ENCODE results near the gene ASTL. TPM values are rescaled to one million over a fixed set of nuclear protein-coding genes. Genes with fewer than 3 reads are reported as not detected.

ASTL gene
- total RNA-seq, 1 experiment from 2014 or later, result 0.79 TPM

DNA sequence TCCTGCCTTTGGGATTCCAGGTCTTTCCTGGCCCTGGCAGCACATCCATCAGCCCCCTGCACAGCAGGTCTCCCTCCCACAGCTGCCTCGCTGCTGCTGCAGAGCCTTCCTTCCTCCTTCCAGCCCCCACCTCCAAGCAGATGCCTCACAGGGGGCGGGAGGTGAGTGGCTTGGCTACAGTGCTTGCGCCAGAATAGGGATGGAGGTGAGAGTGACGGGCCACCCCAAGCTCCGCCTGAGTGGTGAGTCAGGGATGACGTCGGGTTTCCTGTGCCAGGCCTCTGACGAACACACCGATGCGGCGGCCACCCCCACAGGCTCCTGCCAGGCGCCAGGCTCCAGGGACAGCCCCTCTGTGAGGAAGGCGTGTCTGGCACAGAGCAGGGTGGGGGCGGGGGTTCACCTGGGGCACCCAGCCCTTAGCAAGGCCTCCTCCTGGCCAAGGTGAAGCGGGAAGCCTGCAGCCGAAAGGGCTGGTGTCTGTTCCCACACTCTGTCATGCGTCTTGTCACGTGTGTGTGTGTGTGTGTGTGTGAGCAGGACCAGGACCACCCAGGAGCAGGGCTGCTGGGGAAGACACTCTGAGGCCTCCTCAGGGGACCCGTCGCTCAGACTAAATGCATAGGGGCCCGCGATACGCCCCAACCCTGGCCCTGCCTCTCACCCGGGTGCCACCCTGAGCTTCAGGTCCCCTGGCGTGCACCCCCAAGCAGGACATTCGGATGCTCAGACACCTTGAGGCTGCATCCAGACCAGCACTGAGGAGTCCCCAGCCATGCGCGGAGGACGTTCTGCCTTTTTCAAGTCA lies 10.3 kb upstream of the ASTL start (continued):
- TF ChIP-seq, protein P1, sequence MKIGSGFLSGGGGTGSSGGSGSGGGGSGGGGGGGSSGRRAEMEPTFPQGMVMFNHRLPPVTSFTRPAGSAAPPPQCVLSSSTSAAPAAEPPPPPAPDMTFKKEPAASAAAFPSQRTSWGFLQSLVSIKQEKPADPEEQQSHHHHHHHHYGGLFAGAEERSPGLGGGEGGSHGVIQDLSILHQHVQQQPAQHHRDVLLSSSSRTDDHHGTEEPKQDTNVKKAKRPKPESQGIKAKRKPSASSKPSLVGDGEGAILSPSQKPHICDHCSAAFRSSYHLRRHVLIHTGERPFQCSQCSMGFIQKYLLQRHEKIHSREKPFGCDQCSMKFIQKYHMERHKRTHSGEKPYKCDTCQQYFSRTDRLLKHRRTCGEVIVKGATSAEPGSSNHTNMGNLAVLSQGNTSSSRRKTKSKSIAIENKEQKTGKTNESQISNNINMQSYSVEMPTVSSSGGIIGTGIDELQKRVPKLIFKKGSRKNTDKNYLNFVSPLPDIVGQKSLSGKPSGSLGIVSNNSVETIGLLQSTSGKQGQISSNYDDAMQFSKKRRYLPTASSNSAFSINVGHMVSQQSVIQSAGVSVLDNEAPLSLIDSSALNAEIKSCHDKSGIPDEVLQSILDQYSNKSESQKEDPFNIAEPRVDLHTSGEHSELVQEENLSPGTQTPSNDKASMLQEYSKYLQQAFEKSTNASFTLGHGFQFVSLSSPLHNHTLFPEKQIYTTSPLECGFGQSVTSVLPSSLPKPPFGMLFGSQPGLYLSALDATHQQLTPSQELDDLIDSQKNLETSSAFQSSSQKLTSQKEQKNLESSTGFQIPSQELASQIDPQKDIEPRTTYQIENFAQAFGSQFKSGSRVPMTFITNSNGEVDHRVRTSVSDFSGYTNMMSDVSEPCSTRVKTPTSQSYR (CRISPR knock-in tag; IDR thresholded peaks at IDR 0.05), result peak; percentile 70; the same call in 1 of the 2 replicates

DNA sequence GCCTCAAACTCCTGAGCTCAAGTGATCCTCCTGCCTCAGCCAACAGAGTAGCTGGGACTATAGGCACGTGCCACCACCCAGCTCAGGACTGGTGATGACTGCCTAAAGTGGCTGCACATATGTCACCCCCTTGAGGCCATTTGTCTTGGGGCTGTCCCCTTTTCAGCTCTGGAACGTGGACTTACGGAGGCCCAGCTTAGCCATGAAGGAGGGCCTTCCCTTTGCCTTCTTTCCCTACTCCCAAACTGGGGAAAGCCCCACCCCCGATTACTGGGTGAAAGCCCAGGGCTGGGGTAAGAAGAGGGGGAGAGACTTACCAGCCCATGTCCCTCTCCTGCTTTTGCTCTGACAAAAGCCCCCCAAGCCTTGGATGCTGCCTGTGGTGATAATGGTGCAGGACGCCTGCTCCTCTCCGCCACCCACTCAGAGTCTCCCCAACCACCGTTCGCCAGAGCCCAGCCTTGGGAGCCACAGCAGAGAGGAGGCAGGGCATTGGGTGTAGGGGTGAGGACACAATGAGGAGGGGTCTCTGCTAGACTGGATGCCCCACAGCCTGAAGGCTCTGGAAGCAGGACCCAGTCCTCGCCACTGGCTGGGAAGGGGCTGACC lies 9.4 kb upstream of the ASTL start:
- POLR2A ChIA-PET, result no interaction called here
- TF ChIP-seq MXD4 (CRISPR knock-in tag; IDR thresholded peaks at IDR 0.05; ENCODE audit: borderline replicate concordance) (no peak), NR3C1 (CRISPR knock-in tag; conservative IDR thresholded peaks at IDR 0.05; ENCODE audit: low read depth) (no peak), ESRRA (CRISPR knock-in tag; IDR thresholded peaks at IDR 0.05; ENCODE audit: borderline replicate concordance) (no peak), NFE2L1 (CRISPR knock-in tag; IDR thresholded peaks at IDR 0.05) (no peak), RELA (CRISPR knock-in tag; IDR thresholded peaks at IDR 0.05; ENCODE audit: borderline replicate concordance) (no peak), E2F4 (CRISPR knock-in tag; IDR thresholded peaks at IDR 0.05; ENCODE audit: borderline replicate concordance, low read depth) (no peak), FOXJ3 (CRISPR knock-in tag; IDR thresholded peaks at IDR 0.05; ENCODE audit: borderline replicate concordance) (no peak), GTF2I (CRISPR knock-in tag; conservative IDR thresholded peaks at IDR 0.05) (no peak), KAT7 (CRISPR knock-in tag; IDR thresholded peaks at IDR 0.05; ENCODE audit: borderline replicate concordance) (no peak), ZNF263 (CRISPR knock-in tag; IDR thresholded peaks at IDR 0.05; ENCODE audit: low read depth) (no peak), JAZF1 (CRISPR knock-in tag; IDR thresholded peaks at IDR 0.05) (no peak), NR1H2 (CRISPR knock-in tag; IDR thresholded peaks at IDR 0.05) (no peak)
- TF ChIP-seq, protein P2, sequence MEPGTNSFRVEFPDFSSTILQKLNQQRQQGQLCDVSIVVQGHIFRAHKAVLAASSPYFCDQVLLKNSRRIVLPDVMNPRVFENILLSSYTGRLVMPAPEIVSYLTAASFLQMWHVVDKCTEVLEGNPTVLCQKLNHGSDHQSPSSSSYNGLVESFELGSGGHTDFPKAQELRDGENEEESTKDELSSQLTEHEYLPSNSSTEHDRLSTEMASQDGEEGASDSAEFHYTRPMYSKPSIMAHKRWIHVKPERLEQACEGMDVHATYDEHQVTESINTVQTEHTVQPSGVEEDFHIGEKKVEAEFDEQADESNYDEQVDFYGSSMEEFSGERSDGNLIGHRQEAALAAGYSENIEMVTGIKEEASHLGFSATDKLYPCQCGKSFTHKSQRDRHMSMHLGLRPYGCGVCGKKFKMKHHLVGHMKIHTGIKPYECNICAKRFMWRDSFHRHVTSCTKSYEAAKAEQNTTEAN (CRISPR knock-in tag; IDR thresholded peaks at IDR 0.05), result no peak
- TF ChIP-seq, protein P3, sequence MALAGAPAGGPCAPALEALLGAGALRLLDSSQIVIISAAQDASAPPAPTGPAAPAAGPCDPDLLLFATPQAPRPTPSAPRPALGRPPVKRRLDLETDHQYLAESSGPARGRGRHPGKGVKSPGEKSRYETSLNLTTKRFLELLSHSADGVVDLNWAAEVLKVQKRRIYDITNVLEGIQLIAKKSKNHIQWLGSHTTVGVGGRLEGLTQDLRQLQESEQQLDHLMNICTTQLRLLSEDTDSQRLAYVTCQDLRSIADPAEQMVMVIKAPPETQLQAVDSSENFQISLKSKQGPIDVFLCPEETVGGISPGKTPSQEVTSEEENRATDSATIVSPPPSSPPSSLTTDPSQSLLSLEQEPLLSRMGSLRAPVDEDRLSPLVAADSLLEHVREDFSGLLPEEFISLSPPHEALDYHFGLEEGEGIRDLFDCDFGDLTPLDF (CRISPR knock-in tag; IDR thresholded peaks at IDR 0.05), result no peak
- TF ChIP-seq, protein P4, sequence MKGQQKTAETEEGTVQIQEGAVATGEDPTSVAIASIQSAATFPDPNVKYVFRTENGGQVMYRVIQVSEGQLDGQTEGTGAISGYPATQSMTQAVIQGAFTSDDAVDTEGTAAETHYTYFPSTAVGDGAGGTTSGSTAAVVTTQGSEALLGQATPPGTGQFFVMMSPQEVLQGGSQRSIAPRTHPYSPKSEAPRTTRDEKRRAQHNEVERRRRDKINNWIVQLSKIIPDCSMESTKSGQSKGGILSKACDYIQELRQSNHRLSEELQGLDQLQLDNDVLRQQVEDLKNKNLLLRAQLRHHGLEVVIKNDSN (CRISPR knock-in tag; IDR thresholded peaks at IDR 0.05), result no peak
- TF ChIP-seq, protein P5, sequence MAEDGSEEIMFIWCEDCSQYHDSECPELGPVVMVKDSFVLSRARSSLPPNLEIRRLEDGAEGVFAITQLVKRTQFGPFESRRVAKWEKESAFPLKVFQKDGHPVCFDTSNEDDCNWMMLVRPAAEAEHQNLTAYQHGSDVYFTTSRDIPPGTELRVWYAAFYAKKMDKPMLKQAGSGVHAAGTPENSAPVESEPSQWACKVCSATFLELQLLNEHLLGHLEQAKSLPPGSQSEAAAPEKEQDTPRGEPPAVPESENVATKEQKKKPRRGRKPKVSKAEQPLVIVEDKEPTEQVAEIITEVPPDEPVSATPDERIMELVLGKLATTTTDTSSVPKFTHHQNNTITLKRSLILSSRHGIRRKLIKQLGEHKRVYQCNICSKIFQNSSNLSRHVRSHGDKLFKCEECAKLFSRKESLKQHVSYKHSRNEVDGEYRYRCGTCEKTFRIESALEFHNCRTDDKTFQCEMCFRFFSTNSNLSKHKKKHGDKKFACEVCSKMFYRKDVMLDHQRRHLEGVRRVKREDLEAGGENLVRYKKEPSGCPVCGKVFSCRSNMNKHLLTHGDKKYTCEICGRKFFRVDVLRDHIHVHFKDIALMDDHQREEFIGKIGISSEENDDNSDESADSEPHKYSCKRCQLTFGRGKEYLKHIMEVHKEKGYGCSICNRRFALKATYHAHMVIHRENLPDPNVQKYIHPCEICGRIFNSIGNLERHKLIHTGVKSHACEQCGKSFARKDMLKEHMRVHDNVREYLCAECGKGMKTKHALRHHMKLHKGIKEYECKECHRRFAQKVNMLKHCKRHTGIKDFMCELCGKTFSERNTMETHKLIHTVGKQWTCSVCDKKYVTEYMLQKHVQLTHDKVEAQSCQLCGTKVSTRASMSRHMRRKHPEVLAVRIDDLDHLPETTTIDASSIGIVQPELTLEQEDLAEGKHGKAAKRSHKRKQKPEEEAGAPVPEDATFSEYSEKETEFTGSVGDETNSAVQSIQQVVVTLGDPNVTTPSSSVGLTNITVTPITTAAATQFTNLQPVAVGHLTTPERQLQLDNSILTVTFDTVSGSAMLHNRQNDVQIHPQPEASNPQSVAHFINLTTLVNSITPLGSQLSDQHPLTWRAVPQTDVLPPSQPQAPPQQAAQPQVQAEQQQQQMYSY (CRISPR knock-in tag; IDR thresholded peaks at IDR 0.05), result no peak
- no peak overlapping the region; the same call in 1 of the 2 replicates for H3K27ac Mint-ChIP-seq
- CTCF ChIA-PET, result interaction anchor here (1.3 to 4.9 kb wide), 7 partner anchors 9 to 125 kb away, joined by 3 to 33 read pairs (median 8); partner anchors contain the start of gene ASTL
- H3K9me3 Mint-ChIP-seq, result no peaks in the 10 kb centered on the region
- H3K36me3 Mint-ChIP-seq, result no peaks in the 10 kb centered on the region
- no peak overlapping the region for H3K4me3 Mint-ChIP-seq
- H3K27me3 Mint-ChIP-seq (ENCODE audit: low read depth), result peaks cover 35% of the 10 kb centered on the region
- DNase-seq (ENCODE audit: low spot score) (no peak), ATAC-seq (no peak)
- H3K4me1 Mint-ChIP-seq, result peaks cover 40% of the 10 kb centered on the region
